GM18498 (cell line): ENCODE measurements around the gene TBX21.
"Not testable (repeated sequence)": the region's sequence is repeated elsewhere in the genome, so short reads cannot be mapped to it uniquely, and the experiment has no call there.

Experiments used
- ATAC-seq: cut with Tn5 transposase; IDR thresholded peaks from one replicate; pipeline ENCODE4 v1.9.1; 2021; ENCODE audit warnings: mild to moderate bottlenecking, moderate library complexity; ENCODE audit not compliant: unreplicated experiment

Gene TBX21

DNA sequence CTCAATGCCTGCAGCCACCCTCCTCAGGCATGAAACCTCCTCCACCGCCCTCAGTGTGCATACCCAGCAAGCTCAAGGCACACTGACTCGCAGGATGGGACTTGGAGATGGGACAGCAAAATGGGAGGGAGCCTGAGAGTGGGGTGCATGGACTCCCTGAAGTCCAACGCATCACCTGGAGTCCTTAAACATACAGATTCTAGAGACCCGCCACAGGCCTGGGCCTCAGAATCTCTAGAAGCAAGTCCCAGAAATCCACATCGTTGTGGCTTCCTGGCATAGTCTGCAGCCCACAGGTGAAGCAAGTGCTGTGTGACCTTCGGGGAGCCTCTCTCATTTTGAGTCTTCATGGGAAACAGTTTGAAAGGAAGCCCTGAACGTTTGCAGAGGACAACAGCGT is 3.6 kb upstream of the TBX21 start:
- ATAC-seq, result no peak

DNA sequence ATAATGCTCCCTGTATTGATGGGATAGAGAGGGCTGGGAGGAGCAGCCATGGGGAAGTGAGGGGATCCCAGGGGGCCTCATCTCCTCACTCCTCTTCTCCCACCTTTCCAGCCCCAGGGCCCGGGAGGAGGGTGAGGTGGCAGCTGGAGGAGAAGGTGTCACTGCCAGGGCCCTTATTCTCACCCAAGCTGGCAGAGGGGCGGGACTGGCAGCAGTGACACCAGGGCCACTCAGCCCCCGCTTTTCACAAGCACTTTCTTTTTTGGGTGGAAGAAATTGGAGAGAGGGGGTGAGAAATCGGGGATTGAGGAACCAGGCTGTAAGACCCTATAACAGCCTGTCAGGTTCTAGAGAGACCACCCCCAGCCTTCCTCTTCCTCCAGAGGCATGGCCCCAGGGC is 2.4 kb upstream of the TBX21 start:
- no peak for ATAC-seq

DNA sequence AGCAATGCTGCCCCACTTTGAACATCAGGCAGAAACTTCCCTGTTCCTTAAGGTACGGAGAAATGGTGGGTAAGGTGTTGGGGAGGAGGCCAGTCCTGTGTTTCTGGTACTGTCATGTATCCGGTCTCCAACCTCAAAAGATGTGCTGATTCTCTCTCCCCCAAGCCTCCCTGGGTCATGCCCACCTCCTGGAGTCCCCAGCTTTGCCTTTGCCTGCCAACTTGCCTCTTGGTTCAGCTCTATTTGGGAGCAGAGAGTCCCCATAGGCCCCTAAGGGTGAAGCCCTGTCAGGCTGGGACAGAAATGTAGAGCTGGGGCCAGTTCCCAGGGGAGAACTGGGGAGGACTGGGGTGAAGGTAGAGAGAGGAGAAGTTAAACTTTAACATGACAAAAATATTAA is 1.6 kb upstream of the TBX21 start:
- ATAC-seq, result no peak

DNA sequence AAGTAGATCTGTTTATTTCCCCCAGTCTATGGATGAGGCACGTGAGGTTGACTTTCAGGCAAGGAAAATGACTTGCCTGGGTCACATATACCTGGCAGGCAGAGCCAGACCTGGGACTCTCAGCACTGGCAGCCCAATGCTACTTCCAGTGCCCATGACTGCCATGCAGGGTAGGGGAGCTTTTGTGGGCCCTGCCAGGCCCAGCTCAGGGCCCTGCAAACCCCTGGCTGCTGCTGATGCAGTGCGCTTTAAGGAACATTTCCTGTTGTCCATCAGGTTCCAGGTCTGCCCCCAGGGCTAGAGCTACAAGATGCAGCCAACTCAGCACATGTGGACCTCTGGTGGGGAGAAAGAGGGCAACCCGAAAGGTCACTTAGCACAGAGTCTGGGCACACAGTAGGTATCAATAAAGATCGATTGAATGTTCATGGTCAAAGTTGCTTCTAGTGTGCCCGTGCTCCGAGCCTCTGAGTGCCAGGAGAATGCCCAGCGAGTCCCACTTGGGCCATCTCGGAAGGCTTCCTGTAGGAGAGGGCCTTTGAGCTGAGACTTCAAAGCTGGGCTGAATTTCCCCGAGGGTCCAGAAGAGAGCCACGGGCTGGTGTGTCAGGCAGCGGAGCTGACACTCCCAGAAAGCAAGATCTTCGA is 513 bp upstream of the TBX21 start:
- ATAC-seq, result no peak

- peak; percentile 29 for ATAC-seq
Observed at GRCh38 chr17:47733674-47734410, 806 bp downstream of the TBX21 start.

- ATAC-seq, result no peak
Observed at GRCh38 chr17:47735139-47735464, 2.1 kb downstream of the TBX21 start.

GRCh38 chr17:47735536-47736011 is 2.5 kb downstream of the TBX21 start:
- peak; percentile 53 for ATAC-seq

- no peak for ATAC-seq
Observed at GRCh38 chr17:47736501-47737495, 3.8 kb downstream of the TBX21 start.

DNA sequence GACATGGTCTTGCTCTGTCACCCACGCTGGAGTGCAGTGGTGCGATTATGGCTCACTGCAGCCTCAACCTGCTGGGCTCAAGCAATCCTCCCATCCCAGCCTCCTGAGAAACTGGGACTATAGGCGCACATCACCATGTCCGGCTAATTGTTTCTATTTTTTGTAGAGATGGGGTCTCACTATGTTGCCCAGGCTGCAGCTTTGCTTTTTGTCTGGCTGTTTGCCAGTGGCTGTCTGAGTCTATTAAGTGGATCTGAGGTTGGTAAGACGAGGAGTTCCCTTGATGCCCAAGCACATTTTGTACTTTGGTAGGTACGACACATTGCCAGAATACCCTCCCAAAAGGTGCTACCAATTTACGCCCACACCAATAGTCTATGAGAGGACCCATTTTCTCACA is 5.1 kb downstream of the TBX21 start:
- no peak for ATAC-seq

GRCh38 chr17:47739150-47739549 is 6.1 kb downstream of the TBX21 start:
- no peak for ATAC-seq

DNA sequence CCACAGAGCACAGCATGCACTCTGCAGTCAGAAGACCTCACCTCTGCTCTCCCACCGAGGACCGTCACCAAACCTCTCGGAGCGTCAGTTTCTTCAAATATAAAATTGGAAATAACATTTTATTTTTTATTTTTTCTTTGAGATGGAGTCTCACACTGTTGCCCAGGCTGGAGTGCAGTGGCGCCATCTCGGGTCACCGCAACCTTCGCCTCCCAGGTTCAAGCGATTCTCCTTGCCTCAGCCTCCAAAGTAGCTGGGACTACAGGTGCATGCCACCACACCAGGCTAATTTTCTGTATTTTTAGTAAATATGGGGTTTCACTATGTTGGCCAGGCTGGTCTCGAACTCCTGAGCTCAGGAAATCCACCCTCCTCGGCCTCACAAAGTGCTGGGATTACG is 6.9 kb downstream of the TBX21 start:
- not testable (repeated sequence) for ATAC-seq

- ATAC-seq, result no peak
Observed at GRCh38 chr17:47741109-47741792, 8.2 kb downstream of the TBX21 start.

GRCh38 chr17:47741793-47742145 is 8.7 kb downstream of the TBX21 start:
- ATAC-seq, result no peak

DNA sequence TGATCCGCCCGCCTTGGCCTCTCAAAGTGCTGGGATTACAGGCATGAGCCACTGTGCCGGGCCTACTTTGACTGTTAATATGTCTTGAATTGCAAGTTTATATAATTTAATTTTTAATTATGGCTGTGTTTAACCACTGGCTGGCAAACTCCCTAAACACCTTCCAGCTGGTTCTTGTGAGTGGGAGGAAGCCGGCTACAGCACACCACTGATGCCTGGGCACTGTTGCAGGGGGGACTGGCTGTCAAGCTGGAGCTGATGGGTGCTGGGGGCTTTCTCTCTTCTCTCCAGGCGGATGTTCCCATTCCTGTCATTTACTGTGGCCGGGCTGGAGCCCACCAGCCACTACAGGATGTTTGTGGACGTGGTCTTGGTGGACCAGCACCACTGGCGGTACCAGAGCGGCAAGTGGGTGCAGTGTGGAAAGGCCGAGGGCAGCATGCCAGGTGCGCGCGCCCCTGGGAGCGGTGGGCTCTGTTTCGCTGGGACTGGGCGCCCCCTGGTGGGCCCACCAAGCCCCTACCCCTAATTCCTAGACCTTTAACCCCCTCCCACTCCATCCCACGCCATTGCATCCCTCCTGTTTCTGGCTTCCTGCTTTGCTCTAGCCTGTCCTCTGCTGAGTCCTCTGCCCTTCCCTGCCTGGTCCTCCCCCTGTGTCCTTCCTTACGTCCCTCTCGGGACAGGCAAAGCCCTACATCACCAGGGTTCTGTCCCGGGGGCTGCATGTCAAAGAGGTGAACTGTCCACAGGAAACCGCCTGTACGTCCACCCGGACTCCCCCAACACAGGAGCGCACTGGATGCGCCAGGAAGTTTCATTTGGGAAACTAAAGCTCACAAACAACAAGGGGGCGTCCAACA is 9.5 kb downstream of the TBX21 start:
- ATAC-seq, result no peak

- no peak for ATAC-seq
Observed at GRCh38 chr17:47744168-47745036, 11.4 kb downstream of the TBX21 start.

DNA sequence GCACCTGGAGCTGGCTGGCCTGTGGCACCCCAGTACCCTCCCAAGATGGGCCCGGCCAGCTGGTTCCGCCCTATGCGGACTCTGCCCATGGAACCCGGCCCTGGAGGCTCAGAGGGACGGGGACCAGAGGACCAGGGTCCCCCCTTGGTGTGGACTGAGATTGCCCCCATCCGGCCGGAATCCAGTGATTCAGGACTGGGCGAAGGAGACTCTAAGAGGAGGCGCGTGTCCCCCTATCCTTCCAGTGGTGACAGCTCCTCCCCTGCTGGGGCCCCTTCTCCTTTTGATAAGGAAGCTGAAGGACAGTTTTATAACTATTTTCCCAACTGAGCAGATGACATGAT is 12.0 kb downstream of the TBX21 start:
- no peak for ATAC-seq

GRCh38 chr17:47751471-47751870 is 18.4 kb downstream of the TBX21 start:
- ATAC-seq, result no peak

DNA sequence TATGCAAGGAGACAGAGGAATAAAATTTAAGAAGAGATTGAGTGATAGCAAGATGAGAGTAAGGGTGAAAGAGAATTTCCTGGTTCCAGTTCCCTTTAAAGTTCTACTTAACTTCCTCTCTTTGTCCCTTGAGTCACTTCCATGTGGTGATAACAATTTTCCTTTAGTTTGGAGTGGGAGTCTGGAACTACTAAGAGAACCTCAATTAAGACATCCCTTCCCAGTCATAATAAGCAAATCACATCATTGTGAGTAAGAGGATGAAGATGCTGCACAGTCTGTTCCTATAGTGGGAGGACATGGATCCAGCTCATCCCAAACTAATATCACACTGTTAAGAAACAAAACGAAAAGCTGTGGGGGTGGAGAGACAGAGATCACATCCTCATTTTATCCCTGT is 24.4 kb downstream of the TBX21 start:
- ATAC-seq, result no peak

- ATAC-seq, result no peak
Observed at GRCh38 chr17:47760409-47761140, 27.5 kb downstream of the TBX21 start.
